GM12873 (cell line): ENCODE data around the gene FKBP1A.

Source experiments
- CTCF ChIP-seq: IDR thresholded peaks from 2 replicates; pipeline ENCODE4 v1.5.1; 2012; ENCODE audit warnings: low read depth, mild to moderate bottlenecking, moderate library complexity, low read length, control low read depth; ENCODE audit not compliant: insufficient read depth; ENCODE audit errors: missing control alignments

FKBP1A gene

GRCh38 chr20:1435337-1435699 lies 42.5 kb upstream of the FKBP1A start:
- no peak for TF ChIP-seq CTCF

DNA sequence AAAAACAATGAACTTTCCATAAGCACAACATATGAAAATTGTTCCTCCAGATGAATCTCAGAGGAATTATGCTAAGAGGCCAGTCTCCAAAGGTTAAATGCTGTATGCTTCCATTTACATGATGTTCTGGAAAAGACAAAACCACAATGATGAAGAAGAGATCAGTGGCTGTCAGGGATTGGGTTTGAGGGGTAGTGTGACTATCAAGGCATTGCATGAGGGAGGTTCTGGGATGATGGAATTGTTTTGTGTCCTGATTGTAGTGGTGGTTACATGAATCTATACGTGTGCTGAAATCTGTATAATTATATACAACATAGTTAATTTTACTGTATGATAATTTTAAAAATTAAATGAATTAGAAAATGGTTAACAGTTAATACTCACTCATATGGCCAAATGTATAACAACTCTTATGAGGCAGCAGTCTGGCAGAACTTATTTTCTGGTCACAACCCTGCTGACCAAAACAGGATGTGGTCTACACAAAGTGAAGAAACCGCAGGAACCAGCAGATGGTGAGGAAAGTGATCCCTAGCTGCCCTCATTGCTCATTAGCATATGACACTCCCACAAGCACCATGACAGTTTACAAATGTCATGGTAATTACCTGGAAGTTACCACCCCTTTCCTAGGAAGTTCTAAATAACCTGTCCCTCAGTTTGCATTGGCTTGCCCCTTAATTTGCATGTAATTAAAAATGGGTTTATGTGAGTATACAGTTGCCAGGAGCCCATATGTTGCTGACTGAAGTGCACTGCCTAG lies 41.9 kb upstream of the FKBP1A start:
- TF ChIP-seq CTCF: no peak

- TF ChIP-seq CTCF: no peak
Measured at GRCh38 chr20:1431158-1431557, 38.3 kb upstream of the FKBP1A start.

GRCh38 chr20:1430004-1430451 lies 37.2 kb upstream of the FKBP1A start:
- TF ChIP-seq CTCF: no peak

- TF ChIP-seq CTCF: no peak
Measured at GRCh38 chr20:1429143-1429728, 36.4 kb upstream of the FKBP1A start.

DNA sequence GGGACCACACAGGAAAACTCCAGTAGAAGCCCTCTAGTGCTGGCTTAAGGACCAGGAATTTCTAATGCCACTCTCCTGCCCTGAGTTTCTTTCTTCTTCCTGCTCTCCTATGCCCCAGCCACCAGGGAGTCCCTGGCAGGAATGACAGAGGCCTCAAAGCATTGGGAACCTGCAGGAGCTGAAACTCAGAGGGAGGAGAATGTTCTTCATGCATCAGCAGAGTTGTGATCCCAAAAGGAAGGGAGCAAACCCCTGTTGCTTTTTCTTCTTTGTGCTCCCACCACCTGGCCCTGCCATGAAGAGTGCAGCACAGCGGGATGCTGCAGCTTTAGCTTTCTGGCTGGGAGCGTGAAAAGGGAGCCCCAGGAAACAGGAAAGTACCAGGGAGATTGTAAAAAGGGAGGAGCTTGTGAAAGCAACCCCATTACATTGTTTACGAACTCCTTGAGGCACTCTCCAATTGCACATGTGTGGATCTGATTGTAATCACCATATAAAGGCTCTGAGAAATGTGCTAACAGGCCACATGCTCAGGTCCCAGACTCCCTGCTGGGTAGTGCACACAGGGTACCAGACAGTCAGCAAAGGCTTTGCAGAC lies 34.7 kb upstream of the FKBP1A start:
- TF ChIP-seq CTCF: no peak

- no peak for TF ChIP-seq CTCF
Measured at GRCh38 chr20:1426231-1426849, 33.5 kb upstream of the FKBP1A start.
